ENCODE measurements around the gene CIPC. TPM values are rescaled to one million over a fixed set of nuclear protein-coding genes. Genes with fewer than 3 reads are reported as not detected.

Gene CIPC
- total RNA-seq, 6 experiments from 2014 or later, result 10.4 to 18.7 (median 12.7) TPM

DNA sequence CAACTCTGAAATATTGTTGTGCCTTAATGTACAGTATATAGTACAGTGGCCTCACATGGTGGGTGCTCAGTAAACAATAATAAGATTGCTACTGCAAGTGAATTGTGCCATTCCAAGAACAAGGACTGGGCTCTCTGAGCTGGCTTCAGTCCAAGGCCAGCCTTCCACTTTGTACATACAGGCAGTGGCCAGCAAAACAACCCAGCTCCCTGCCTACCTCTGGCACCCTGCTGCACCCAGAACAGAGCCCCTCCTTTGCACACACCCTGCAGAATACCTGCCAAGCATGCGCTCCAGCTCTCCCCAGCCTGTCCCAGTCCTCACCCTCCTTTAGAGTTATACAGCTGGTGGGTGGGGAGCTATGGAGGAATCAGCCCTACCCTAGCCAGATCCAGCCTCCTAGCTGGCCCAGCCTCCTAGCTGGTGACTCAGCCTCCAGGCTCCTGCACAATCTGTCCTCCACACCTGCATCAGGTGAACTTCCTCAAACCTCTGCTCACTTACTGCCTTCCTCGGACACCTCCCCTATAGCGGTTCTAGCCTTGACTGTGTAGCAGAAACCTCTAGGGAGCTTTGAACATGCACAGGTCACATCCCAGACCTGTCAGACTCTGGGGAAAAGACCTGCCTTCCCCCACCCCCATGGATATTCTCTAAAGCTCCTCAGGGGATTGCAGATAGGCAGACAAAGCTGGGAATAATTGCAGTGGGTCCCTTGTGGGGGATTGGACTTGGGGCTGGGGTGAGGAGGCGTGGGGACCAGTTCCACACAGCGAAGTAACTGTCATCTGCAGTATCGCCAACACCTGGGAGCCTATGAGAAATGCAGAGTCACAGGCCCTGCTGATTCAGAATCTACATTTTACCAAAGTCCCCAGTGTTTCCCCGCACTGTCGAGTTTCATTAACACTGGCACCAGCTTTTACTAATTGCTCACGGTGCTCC, 25.6 kb downstream of the CIPC start:
- intact Hi-C loops (cut with DNase I), result no loop called here
- no peak overlapping the region for H3K27ac ChIP-seq
- no peak for TF ChIP-seq POLR2A (IDR thresholded peaks at IDR 0.05)
- TF ChIP-seq, protein P1, sequence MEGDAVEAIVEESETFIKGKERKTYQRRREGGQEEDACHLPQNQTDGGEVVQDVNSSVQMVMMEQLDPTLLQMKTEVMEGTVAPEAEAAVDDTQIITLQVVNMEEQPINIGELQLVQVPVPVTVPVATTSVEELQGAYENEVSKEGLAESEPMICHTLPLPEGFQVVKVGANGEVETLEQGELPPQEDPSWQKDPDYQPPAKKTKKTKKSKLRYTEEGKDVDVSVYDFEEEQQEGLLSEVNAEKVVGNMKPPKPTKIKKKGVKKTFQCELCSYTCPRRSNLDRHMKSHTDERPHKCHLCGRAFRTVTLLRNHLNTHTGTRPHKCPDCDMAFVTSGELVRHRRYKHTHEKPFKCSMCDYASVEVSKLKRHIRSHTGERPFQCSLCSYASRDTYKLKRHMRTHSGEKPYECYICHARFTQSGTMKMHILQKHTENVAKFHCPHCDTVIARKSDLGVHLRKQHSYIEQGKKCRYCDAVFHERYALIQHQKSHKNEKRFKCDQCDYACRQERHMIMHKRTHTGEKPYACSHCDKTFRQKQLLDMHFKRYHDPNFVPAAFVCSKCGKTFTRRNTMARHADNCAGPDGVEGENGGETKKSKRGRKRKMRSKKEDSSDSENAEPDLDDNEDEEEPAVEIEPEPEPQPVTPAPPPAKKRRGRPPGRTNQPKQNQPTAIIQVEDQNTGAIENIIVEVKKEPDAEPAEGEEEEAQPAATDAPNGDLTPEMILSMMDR (IDR thresholded peaks at IDR 0.05), result no peak
- DNase-seq, result peak; percentile 56 to 85 (median 84)
- no peaks in the 10 kb centered on the region for H3K9me3 ChIP-seq
- H3K27me3 ChIP-seq, result no peaks in the 10 kb centered on the region
- H3K36me3 ChIP-seq, result no peaks in the 10 kb centered on the region
- peaks cover 0 to 26% (median 5%) of the 10 kb centered on the region in 4 donors for H3K4me1 ChIP-seq
- 48% methylated on average over 2 of the region's 9 CpGs for WGBS (ENCODE audit: insufficient coverage, low coverage, low lambda C conversion rate, missing lambda C conversion rate)
- peak; percentile 65 to 86 (median 76) for ATAC-seq
- H3K4me3 ChIP-seq, result no peak overlapping the region

DNA sequence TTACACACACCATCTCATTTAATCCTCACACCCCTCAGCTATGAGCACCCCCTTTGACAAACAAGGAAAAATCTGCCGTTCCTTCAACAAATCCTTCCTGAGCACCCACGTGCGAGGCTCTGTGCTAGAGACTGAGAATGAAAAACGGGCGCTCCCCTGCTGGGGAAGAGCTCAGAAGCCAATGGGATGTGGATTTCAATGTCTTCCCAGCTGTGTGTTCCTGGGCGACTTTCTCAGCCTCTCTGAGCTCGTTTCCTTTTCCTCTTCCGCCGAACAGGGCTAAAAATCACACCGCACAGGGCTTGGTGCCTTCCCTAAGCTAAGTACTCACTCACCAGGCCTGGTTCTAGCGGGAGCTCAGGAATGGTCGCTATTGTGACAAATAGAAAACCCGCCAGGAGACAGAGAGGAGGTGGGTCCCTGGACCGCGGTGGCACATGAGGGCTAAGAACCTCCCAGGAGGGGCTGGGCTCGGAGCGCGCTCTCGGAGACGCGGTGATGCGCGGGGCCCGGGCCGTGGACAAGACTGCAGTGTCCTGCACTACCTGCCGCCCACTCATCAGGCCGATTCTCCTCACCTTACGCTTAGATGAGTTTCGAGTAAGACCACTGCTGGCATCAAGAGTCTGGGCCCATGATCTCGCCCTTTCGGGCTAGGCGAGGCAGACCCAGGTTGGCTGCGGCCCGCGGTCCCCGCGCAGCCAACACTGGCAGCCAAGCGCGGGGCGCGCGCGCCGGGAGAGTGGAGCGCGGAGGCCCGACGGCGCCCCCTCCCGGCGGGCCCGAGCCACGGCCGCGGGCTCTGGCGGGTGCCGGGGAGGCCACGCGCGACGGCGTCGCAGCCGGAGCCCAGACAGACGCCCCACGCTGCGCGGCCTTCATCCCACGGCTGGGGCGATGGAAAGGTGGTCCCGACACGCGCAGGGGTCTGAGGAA, 26.6 kb downstream of the CIPC start:
- no peaks in the 10 kb centered on the region for H3K36me3 ChIP-seq
- H3K4me1 ChIP-seq, result peaks cover 0 to 26% (median 5%) of the 10 kb centered on the region in 4 donors
- H3K27ac ChIP-seq, result no peak overlapping the region
- TF ChIP-seq POLR2A (IDR thresholded peaks at IDR 0.05), result no peak
- TF ChIP-seq, protein P1 (IDR thresholded peaks at IDR 0.05), result peak; percentile 51 to 87 (median 64)
- ATAC-seq, result peak; percentile 80 to 87 (median 82)
- H3K9me3 ChIP-seq, result no peaks in the 10 kb centered on the region
- intact Hi-C loops (cut with DNase I), result no loop called here
- 17% methylated on average over 25 of the region's 73 CpGs for WGBS (ENCODE audit: insufficient coverage, low coverage, low lambda C conversion rate, missing lambda C conversion rate)
- H3K4me3 ChIP-seq, result peak overlapping the region; percentile 38 to 51 (median 41)
- no peaks in the 10 kb centered on the region for H3K27me3 ChIP-seq
- DNase-seq, result peak in 2 of 3 donors; percentile 56 to 67

DNA sequence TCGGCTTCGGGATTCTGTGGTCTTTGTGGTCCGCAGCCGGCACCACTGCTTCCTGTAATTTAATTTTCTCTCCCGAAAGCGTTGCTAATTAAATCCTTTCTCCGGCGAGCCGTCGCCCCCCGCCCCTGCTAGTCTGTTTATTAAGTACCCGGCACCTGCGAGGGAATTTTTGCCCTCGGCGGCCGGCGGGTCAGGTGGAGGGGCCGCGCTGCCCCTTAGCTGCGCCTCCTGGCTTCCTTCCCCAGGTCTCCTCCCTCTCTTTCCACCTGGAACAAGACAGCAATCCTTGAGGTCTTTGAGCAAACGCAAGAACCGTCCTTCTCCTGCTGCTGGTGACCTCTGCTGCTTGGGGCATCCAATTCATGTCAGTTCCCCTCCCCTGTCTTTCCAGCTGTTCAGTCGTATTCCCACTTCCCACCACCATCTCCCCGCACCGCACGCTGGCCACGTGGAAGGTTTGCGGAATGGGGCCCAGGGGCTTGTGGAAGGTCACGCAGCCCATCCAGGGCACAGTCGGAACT, 27.3 kb downstream of the CIPC start:
- no peaks in the 10 kb centered on the region for H3K36me3 ChIP-seq
- H3K27me3 ChIP-seq, result no peaks in the 10 kb centered on the region
- peak overlapping the region; percentile 38 to 51 (median 41) for H3K4me3 ChIP-seq
- 4% methylated on average over 20 of the region's 30 CpGs for whole genome bisulfite sequencing (ENCODE audit: insufficient coverage, low coverage, low lambda C conversion rate, missing lambda C conversion rate)
- no peak for ATAC-seq
- no peak overlapping the region for H3K27ac ChIP-seq
- H3K4me1 ChIP-seq, result peaks cover 0 to 26% (median 5%) of the 10 kb centered on the region in 4 donors
- intact Hi-C loops (cut with DNase I), result no loop called here
- TF ChIP-seq, protein P1 (IDR thresholded peaks at IDR 0.05), result peak in 2 of 4 donors; percentile 3 to 10
- TF ChIP-seq POLR2A (IDR thresholded peaks at IDR 0.05), result no peak
- no peak for DNase-seq
- no peaks in the 10 kb centered on the region for H3K9me3 ChIP-seq

DNA sequence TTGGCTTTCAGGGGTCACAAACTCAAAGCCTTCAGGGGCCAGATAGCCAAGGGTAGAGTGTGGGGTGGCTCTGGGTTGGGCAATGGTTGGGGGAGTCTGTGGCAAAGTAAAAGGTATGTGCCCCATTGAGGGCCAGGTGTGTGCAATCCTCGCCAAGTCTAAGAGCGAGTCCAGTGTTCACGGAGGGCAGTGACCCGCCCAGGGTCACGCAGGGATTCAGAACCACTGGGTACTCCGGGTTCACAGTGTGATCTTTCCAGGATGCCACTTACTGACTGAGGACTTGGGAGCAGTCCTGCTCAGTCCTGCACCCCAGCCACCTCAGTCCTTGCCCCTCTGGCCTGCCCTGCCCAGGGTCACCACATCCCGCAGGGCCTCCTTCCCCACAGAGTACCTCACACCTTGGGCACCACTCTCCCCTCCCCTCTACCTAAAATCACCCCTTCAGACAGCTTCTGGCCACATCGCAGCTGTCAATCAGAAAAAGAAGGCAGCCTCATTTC, 27.8 kb downstream of the CIPC start:
- ATAC-seq (peak in 2 of 4 donors; percentile 33 to 44), DNase-seq (peak in 1 of 3 donors; percentile 52)
- intact Hi-C loops (cut with DNase I), result no loop called here
- WGBS (ENCODE audit: insufficient coverage, low coverage, low lambda C conversion rate, missing lambda C conversion rate), result 51% methylated on average over 4 of the region's 8 CpGs
- Histone ChIP-seq H3K36me3 (no peaks in the 10 kb centered on the region), H3K9me3 (no peaks in the 10 kb centered on the region), H3K27me3 (no peaks in the 10 kb centered on the region), H3K4me1 (peaks cover 0 to 26% (median 5%) of the 10 kb centered on the region in 4 donors), H3K4me3 (no peak overlapping the region), H3K27ac (no peak overlapping the region)
- TF ChIP-seq, protein P1 (IDR thresholded peaks at IDR 0.05), result no peak
- TF ChIP-seq POLR2A (IDR thresholded peaks at IDR 0.05), result no peak
